Kidney epithelial cell (primary cell): ENCODE data around the gene UBE2D2. TPM values are rescaled to one million over a fixed set of nuclear protein-coding genes. Genes with fewer than 3 reads are reported as not detected.

Experiments used
- DNase-seq: peaks from one replicate; pipeline ENCODE4 v3.0.0-alpha.2; 2010; ENCODE audit warnings: low read depth
- H3K27me3 ChIP-seq: 2 replicates; pipeline ENCODE4 v1.6.0; 2011; ENCODE audit warnings: low read length; ENCODE audit not compliant: control insufficient read depth, insufficient read depth
- H3K36me3 ChIP-seq: 2 replicates; pipeline ENCODE4 v1.5.1; 2011; ENCODE audit warnings: low read length; ENCODE audit not compliant: control insufficient read depth, insufficient read depth
- H3K4me3 ChIP-seq: 2 replicates; pipeline ENCODE4 v1.5.1; 2011; ENCODE audit warnings: low read depth, mild to moderate bottlenecking, control low read depth, low read length
- CTCF ChIP-seq: IDR thresholded peaks from 2 replicates; pipeline ENCODE4 v1.5.1; 2011; ENCODE audit warnings: mild to moderate bottlenecking, moderate library complexity, low read length, control low read depth, inconsistent platforms; ENCODE audit not compliant: insufficient read depth, poor library complexity, severe bottlenecking
- total RNA-seq: library from RNA; depleted of rRNA; stranded (reverse); fragments of >200 nt; gene quantifications from 2 replicates; pipeline ENCODE4 v1.2.3, GENCODE V29; 2015

UBE2D2 gene
- total RNA-seq, 1 donor from 2014 or later: 120 TPM

GRCh38 chr5:139551191-139551889 lies 9.8 kb upstream of the UBE2D2 start:
- DNase-seq: no peak
- TF ChIP-seq CTCF: no peak
- Histone ChIP-seq H3K4me3 (no peak overlapping the region), H3K36me3 (no peaks in the 10 kb centered on the region), H3K27me3 (no peaks in the 10 kb centered on the region)

DNA sequence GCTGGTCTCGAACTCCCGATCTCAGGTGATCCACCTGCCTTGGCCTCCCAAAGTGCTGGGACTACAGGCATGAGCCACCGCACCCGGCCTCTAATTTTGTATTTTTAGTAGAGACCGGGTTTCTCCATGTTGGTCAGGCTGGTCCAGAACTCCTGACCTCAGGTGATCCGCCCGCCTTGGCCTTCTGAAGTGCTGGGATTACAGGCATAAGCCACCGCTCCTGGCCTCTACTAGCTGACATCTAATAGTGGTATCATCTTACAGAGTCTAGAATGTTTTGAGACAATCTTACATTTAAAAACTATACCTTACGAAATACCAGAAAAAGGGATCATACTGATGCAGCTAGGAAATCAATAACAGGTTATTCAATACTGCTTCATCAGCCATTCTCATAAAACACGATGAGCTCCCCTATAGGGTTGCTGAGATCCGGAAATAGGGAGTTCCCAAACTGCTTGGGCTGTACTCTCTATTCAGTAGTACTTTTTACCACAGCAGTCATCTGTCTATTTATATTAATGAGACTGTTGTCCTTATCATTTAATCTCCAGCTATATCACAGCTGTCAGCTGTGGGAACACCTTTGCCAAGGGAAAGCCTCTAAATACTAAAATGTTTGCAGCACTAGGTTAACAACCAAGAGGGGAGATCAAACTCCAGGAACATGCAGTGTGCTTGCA lies 8.1 kb upstream of the UBE2D2 start:
- no peak for TF ChIP-seq CTCF
- H3K27me3 ChIP-seq: no peaks in the 10 kb centered on the region
- DNase-seq: no peak
- H3K36me3 ChIP-seq: no peaks in the 10 kb centered on the region
- no peak overlapping the region for H3K4me3 ChIP-seq

DNA sequence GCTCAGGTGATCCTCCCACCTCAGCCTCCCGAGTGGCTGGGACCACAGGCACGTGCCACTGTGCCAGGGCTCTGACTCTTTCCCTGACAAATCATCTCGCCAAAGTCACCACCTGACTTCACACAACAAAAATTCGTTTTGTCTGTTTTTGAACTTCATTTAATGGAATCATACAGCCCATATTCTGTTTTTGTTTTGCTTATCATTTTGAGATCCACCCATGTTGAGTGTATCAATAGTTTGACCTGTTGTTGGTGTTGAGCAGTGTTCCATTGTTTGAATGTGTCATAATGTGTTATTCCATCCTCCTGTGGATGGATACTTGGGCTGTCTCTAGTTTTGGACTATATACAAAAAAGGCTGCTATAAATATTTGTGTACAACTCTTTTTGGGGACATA lies 6.9 kb upstream of the UBE2D2 start:
- no peak for DNase-seq
- H3K27me3 ChIP-seq: no peaks in the 10 kb centered on the region
- TF ChIP-seq CTCF: no peak
- no peaks in the 10 kb centered on the region for H3K36me3 ChIP-seq
- no peak overlapping the region for H3K4me3 ChIP-seq

- no peak for TF ChIP-seq CTCF
- Histone ChIP-seq H3K4me3 (no peak overlapping the region), H3K27me3 (no peaks in the 10 kb centered on the region), H3K36me3 (no peaks in the 10 kb centered on the region)
- DNase-seq: no peak
These were observed 3.3 kb upstream of the UBE2D2 start for GRCh38 chr5:139557811-139558210.

- H3K4me3 ChIP-seq: peak overlapping the region; percentile 84
- no peak for DNase-seq
- TF ChIP-seq CTCF: no peak
- H3K36me3 ChIP-seq: no peaks in the 10 kb centered on the region
- no peaks in the 10 kb centered on the region for H3K27me3 ChIP-seq
These were observed 714 bp downstream of the UBE2D2 start for GRCh38 chr5:139561655-139562451.
